A549 (cell line): ENCODE measurements around the gene CAMTA1. TPM values are rescaled to one million over a fixed set of nuclear protein-coding genes. Genes with fewer than 3 reads are reported as not detected.

Experiments
- ATAC-seq, 2 experiments: fragments of 200-7000 bp in 1 of 2; fragments of >200 bp in 1 of 2; cut with Nextera tagmentation in 1 of 2; cut with Tn5 transposase in 1 of 2; 3 replicates each; pipeline versions ENCODE4 v1.8.0 to v1.9.1; 2018 to 2020; ENCODE audit warnings: mild to moderate bottlenecking in 1 of 2, moderate library complexity in 1 of 2
- CTCF ChIA-PET: fragments of 300-600 bp; sonication (Branson Sonifier 250); formaldehyde crosslinking; extraction: SDS; loops from one replicate; lab custom pipeline; 2021; ENCODE audit warnings: antibody characterized with exemption, inconsistent platforms; lab: Yijun Ruan, JAX
- POLR2A ChIA-PET: fragments of 350-600 bp; formaldehyde crosslinking; extraction: SDS; loops from one replicate; lab custom pipeline; 2021; ENCODE audit warnings: antibody characterized with exemption, inconsistent platforms; lab: Yijun Ruan, JAX
- DNase-seq, 2 experiments: peaks; one replicate each; pipeline versions ENCODE4 v3.0.0 to v3.0.0-alpha.2; 2011 to 2016; ENCODE audit warnings: low read depth in 1 of 2, low spot score in 1 of 2
- FAIRE-seq: peaks from 2 replicates; lab custom pipeline; 2011; peaks lifted over from hg19 to GRCh38; lab: Jason Lieb, UNC
- H3K27ac ChIP-seq, 2 experiments: fragments of >200 bp; sonication (Bioruptor Twin); formaldehyde crosslinking; 3 replicates each; pipeline ENCODE4 v1.5.1; 2016 to 2017
- H3K4me1 ChIP-seq: fragments of >200 bp; sonication (Bioruptor Twin); formaldehyde crosslinking; 3 replicates; pipeline ENCODE4 v1.6.1; 2016
- H3K4me2 ChIP-seq: fragments of >200 bp; sonication (Bioruptor Twin); formaldehyde crosslinking; 3 replicates; pipeline ENCODE4 v1.6.1; 2016
- H3K4me3 ChIP-seq: fragments of >200 bp; sonication (Bioruptor Twin); formaldehyde crosslinking; 3 replicates; pipeline ENCODE4 v1.5.1; 2016
- H3K9me3 ChIP-seq: fragments of >200 bp; sonication (Bioruptor Twin); formaldehyde crosslinking; 3 replicates; pipeline ENCODE4 v1.6.1; 2016
- CBX2 ChIP-seq: fragments of 200-600 bp; sonication (generic); IDR thresholded peaks from 2 replicates; pipeline ENCODE4 v1.6.1; 2016; ENCODE audit warnings: low read depth, mild to moderate bottlenecking, borderline replicate concordance
- CHD4 ChIP-seq: fragments of 200-600 bp; sonication (generic); IDR thresholded peaks from 2 replicates; pipeline ENCODE4 v1.6.1; 2016; ENCODE audit warnings: antibody characterized with exemption, mild to moderate bottlenecking, borderline replicate concordance
- CTCF ChIP-seq: fragments of >200 bp; sonication (Bioruptor Twin); formaldehyde crosslinking; IDR thresholded peaks from 3 replicates; pipeline ENCODE4 v1.5.1; 2016
- EHF ChIP-seq: fragments of 250-450 bp; sonication (Bioruptor Pico); IDR thresholded peaks from 2 replicates; pipeline ENCODE4 v1.5.0; 2020; ENCODE audit warnings: mild to moderate bottlenecking
- ESRRA ChIP-seq: fragments of 150-350 bp; IDR thresholded peaks from 2 replicates; pipeline ENCODE4 v1.6.1; 2014; ENCODE audit warnings: mild to moderate bottlenecking, low read length, borderline replicate concordance
- FOSL2 ChIP-seq, 2 experiments: fragments of 450-650 bp in 1 of 2; fragments of >200 bp in 1 of 2; sonication (Bioruptor Twin) in 1 of 2; formaldehyde crosslinking; IDR thresholded peaks; 2 replicates each; pipeline versions ENCODE4 v1.5.0 to v1.6.1; 2016 to 2020; ENCODE audit warnings: mild to moderate bottlenecking in 1 of 2, moderate library complexity in 1 of 2
- FOXS1 ChIP-seq: fragments of 250-450 bp; sonication (Bioruptor Pico); IDR thresholded peaks from 2 replicates; pipeline ENCODE4 v1.5.0; 2020; ENCODE audit warnings: mild to moderate bottlenecking, moderate library complexity
- GATA3 ChIP-seq: IDR thresholded peaks from 2 replicates; pipeline ENCODE4 v1.6.1; 2012; ENCODE audit warnings: borderline replicate concordance
- HEYL ChIP-seq: fragments of 250-450 bp; sonication (Bioruptor Pico); IDR thresholded peaks from 2 replicates; pipeline ENCODE4 v1.8.0; 2021; ENCODE audit warnings: mild to moderate bottlenecking, moderate library complexity
- HOXA7 ChIP-seq: fragments of 250-450 bp; sonication (Bioruptor Pico); IDR thresholded peaks from 2 replicates; pipeline ENCODE4 v1.5.0; 2020; ENCODE audit warnings: mild to moderate bottlenecking, moderate library complexity
- HOXB13 ChIP-seq: fragments of 250-450 bp; sonication (Bioruptor Pico); IDR thresholded peaks from 2 replicates; pipeline ENCODE4 v1.5.0; 2020; ENCODE audit warnings: low read depth, mild to moderate bottlenecking, moderate library complexity
- MAZ ChIP-seq: fragments of 150-350 bp; IDR thresholded peaks from 2 replicates; pipeline ENCODE4 v1.6.1; 2014; ENCODE audit warnings: antibody characterized with exemption, low read depth, low read length, borderline replicate concordance
- NFE2L2 ChIP-seq: fragments of 150-350 bp; conservative IDR thresholded peaks from 2 replicates; pipeline ENCODE4 v1.6.1; 2014; ENCODE audit warnings: low read length
- NR3C1 ChIP-seq: fragments of >200 bp; sonication (Bioruptor Twin); formaldehyde crosslinking; IDR thresholded peaks from 3 replicates; pipeline ENCODE4 v1.6.1; 2017
- PHF8 ChIP-seq: fragments of 200-600 bp; sonication (generic); IDR thresholded peaks from 2 replicates; pipeline ENCODE4 v1.6.1; 2016; ENCODE audit warnings: low read depth, mild to moderate bottlenecking, antibody characterized with exemption, moderate library complexity, borderline replicate concordance
- RAD21 ChIP-seq, 2 experiments: fragments of >200 bp in 1 of 2; sonication (Bioruptor Twin) in 1 of 2; formaldehyde crosslinking in 1 of 2; IDR thresholded peaks in 1 of 2; conservative IDR thresholded peaks in 1 of 2; 2 replicates in 1 of 2; 3 replicates in 1 of 2; pipeline ENCODE4 v1.6.1; 2012 to 2018; ENCODE audit warnings: inconsistent platforms in 1 of 2
- RCOR1 ChIP-seq: fragments of 150-350 bp; IDR thresholded peaks from 2 replicates; pipeline ENCODE4 v1.6.1; 2014; ENCODE audit warnings: antibody characterized with exemption, low read length, low read depth
- SMC3 ChIP-seq: fragments of >200 bp; sonication (Bioruptor Twin); formaldehyde crosslinking; IDR thresholded peaks from 3 replicates; pipeline ENCODE4 v1.6.1; 2018; ENCODE audit warnings: inconsistent platforms
- SREBF2 ChIP-seq: fragments of 450-650 bp; IDR thresholded peaks from 2 replicates; pipeline ENCODE4 v1.6.1; 2014; ENCODE audit warnings: mild to moderate bottlenecking, moderate library complexity
- USF2 ChIP-seq: fragments of 450-650 bp; IDR thresholded peaks from 2 replicates; pipeline ENCODE4 v1.6.1; 2014; ENCODE audit warnings: antibody characterized with exemption
- ZC3H11A ChIP-seq: fragments of 450-650 bp; IDR thresholded peaks from 2 replicates; pipeline ENCODE4 v1.6.1; 2014; ENCODE audit warnings: antibody characterized with exemption, mild to moderate bottlenecking
- WGBS: methylation state at CpG from one replicate; pipeline ENCODE4 v1.1.6; 2017; ENCODE audit errors: missing lambda C conversion rate; 5-methylcytosine and 5-hydroxymethylcytosine counted together
- polyA plus RNA-seq, 4 experiments: library from polyadenylated mRNA; depleted of rRNA in 3 of 4; stranded (reverse); fragments of >200 nt; fragmentation: RNase III in 1 of 4; extraction: RNeasy Plus Mini Kit Qiagen cat#74134 plus additional on column Dnase treatment in 1 of 4; gene quantifications; 2 replicates in 3 of 4; 3 replicates in 1 of 4; pipeline ENCODE4 v1.2.3, GENCODE V29; 2011 to 2017
- TF ChIP-seq, protein P1 (sequence below): fragments of 200-600 bp; sonication (generic); IDR thresholded peaks from 2 replicates; pipeline ENCODE4 v1.6.1; 2016; ENCODE audit warnings: antibody characterized with exemption, mild to moderate bottlenecking, moderate library complexity
- TF ChIP-seq, protein P2 (sequence below): fragments of 150-350 bp; IDR thresholded peaks from 2 replicates; pipeline ENCODE4 v1.6.1; 2014; ENCODE audit warnings: low read depth, mild to moderate bottlenecking, low read length
- TF ChIP-seq, protein P3 (sequence below): IDR thresholded peaks from 2 replicates; pipeline ENCODE4 v1.6.1; 2012

CAMTA1 gene
- polyA plus RNA-seq, 2 of the 4 experiments (the other 2 are of a cell fraction), result 58.8 to 75.0 TPM

GRCh38 chr1:7045897-7046296 is 260.6 kb downstream of the CAMTA1 start:
- Histone ChIP-seq H3K4me1 (peaks cover 13% of the 10 kb centered on the region), H3K4me2 (no peak overlapping the region), H3K4me3 (no peak overlapping the region), H3K27ac (no peak overlapping the region)
- WGBS, result 100% methylated on average over 1 of the region's 1 CpG
- no peak for DNase-seq
- POLR2A ChIA-PET, result no interaction called here
- TF ChIP-seq USF2 (no peak), RCOR1 (no peak), FOSL2 (IDR thresholded peaks at IDR 0.05) (no peak), FOSL2 (CRISPR knock-in tag; IDR thresholded peaks at IDR 0.05) (no peak), PHF8 (no peak), CTCF (no peak), SREBF2 (no peak), EHF (CRISPR knock-in tag) (no peak), FOXS1 (CRISPR knock-in tag) (no peak), HOXA7 (CRISPR knock-in tag) (no peak)
- TF ChIP-seq, all 56 proteins: peak for 0
- FAIRE-seq, result no peak
- CTCF ChIA-PET, result no interaction called here
- H3K9me3 ChIP-seq, result no peaks in the 10 kb centered on the region
- no peak for ATAC-seq

DNA sequence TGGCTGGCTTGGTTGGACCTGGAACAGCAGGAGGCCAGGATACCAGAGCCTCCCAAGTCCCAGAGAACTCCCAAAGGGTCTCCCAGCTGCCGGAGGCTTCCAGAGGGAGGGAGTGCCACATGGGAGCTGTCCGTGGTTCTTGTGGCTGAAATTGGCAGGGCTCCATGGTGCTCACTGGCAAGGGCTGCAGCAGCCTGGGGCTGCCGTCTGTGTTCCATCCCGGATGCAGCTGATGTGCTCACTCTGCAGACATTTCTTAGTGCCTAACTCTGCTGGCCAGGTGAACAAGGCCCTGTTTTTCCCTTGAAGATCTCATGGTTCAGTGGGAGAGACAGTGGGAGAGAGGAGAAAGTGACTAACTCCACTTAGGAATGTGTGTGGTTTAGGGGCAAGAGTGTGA is 261.1 kb downstream of the CAMTA1 start:
- CTCF ChIA-PET, result no interaction called here
- no peak overlapping the region for H3K4me3 ChIP-seq
- H3K9me3 ChIP-seq, result no peaks in the 10 kb centered on the region
- H3K4me2 ChIP-seq, result no peak overlapping the region
- TF ChIP-seq, protein P1, sequence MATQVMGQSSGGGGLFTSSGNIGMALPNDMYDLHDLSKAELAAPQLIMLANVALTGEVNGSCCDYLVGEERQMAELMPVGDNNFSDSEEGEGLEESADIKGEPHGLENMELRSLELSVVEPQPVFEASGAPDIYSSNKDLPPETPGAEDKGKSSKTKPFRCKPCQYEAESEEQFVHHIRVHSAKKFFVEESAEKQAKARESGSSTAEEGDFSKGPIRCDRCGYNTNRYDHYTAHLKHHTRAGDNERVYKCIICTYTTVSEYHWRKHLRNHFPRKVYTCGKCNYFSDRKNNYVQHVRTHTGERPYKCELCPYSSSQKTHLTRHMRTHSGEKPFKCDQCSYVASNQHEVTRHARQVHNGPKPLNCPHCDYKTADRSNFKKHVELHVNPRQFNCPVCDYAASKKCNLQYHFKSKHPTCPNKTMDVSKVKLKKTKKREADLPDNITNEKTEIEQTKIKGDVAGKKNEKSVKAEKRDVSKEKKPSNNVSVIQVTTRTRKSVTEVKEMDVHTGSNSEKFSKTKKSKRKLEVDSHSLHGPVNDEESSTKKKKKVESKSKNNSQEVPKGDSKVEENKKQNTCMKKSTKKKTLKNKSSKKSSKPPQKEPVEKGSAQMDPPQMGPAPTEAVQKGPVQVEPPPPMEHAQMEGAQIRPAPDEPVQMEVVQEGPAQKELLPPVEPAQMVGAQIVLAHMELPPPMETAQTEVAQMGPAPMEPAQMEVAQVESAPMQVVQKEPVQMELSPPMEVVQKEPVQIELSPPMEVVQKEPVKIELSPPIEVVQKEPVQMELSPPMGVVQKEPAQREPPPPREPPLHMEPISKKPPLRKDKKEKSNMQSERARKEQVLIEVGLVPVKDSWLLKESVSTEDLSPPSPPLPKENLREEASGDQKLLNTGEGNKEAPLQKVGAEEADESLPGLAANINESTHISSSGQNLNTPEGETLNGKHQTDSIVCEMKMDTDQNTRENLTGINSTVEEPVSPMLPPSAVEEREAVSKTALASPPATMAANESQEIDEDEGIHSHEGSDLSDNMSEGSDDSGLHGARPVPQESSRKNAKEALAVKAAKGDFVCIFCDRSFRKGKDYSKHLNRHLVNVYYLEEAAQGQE, result peak; percentile 71; the same call in 1 of the 2 replicates
- TF ChIP-seq HOXB13, result no peak
- peaks cover 13% of the 10 kb centered on the region for H3K4me1 ChIP-seq
- FAIRE-seq (no peak), ATAC-seq (no peak), DNase-seq (no peak)
- no peak overlapping the region for H3K27ac ChIP-seq
- WGBS, result 75% methylated on average over 4 of the region's 4 CpGs
- POLR2A ChIA-PET, result no interaction called here

DNA sequence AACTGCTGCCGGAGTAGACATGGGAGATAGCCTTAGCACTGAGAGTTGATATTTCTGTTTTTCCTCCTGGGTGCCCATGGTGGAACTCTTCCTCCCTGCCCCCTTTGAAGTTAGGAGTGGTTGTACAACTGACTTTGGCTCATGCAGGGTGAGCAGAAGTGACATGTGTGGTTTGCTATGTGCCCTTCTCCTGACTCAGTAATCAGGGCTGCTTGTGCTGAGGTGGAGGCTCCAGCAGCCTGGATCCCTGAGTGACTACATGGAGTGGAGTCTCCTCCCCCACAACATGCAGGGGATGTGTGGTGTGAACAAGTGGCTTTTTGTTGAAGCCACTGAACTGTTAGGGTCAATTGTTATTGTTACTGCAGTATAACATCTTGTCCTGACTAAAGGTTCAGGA is 261.6 kb downstream of the CAMTA1 start:
- Histone ChIP-seq H3K4me3 (no peak overlapping the region), H3K4me2 (no peak overlapping the region), H3K9me3 (no peaks in the 10 kb centered on the region), H3K27ac (no peak overlapping the region), H3K4me1 (peaks cover 13% of the 10 kb centered on the region)
- no peak for ATAC-seq
- 87% methylated on average over 1 of the region's 1 CpG for WGBS
- DNase-seq, result no peak
- no peak for FAIRE-seq
- ChIA-PET POLR2A (no interaction called here), CTCF (interaction anchor here (2.5 kb wide), 1 partner anchor 24 kb away, joined by 9 read pairs; no protein-coding TSS in a partner anchor)
- no peak for TF ChIP-seq FOSL2 (IDR thresholded peaks at IDR 0.05)
- TF ChIP-seq FOSL2 (CRISPR knock-in tag; IDR thresholded peaks at IDR 0.05), result no peak
- TF ChIP-seq, protein P2, sequence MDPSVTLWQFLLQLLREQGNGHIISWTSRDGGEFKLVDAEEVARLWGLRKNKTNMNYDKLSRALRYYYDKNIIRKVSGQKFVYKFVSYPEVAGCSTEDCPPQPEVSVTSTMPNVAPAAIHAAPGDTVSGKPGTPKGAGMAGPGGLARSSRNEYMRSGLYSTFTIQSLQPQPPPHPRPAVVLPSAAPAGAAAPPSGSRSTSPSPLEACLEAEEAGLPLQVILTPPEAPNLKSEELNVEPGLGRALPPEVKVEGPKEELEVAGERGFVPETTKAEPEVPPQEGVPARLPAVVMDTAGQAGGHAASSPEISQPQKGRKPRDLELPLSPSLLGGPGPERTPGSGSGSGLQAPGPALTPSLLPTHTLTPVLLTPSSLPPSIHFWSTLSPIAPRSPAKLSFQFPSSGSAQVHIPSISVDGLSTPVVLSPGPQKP, result no peak
- no peak for TF ChIP-seq ZC3H11A
- TF ChIP-seq NFE2L2, result no peak
- TF ChIP-seq CHD4, result no peak
- no peak for TF ChIP-seq RAD21 (conservative IDR thresholded peaks at IDR 0.05 in 1 of 2, IDR thresholded peaks at IDR 0.05 in 1 of 2)
- TF ChIP-seq MAZ, result no peak
- no peak for TF ChIP-seq SMC3
- no peak for TF ChIP-seq FOXS1 (CRISPR knock-in tag)
- TF ChIP-seq GATA3, result no peak
- no peak for TF ChIP-seq HEYL (CRISPR knock-in tag)
- TF ChIP-seq ESRRA, result no peak
- TF ChIP-seq, protein P3, sequence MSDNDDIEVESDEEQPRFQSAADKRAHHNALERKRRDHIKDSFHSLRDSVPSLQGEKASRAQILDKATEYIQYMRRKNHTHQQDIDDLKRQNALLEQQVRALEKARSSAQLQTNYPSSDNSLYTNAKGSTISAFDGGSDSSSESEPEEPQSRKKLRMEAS, result no peak
- TF ChIP-seq NR3C1, result no peak
- no peak for TF ChIP-seq CBX2
